Activated CD4-positive, alpha-beta memory T cell treated with anti-CD3 and anti-CD28 coated beads, Interleukin-2, amount 10 ng/mL, durations not matched to agents 7 days and 5 days (primary cell): ENCODE data around the gene ANKRD34A. TPM values are rescaled to one million over a fixed set of nuclear protein-coding genes. Genes with fewer than 3 reads are reported as not detected.

ENCODE experiments used
- CTCF ChIA-PET: fragments of 350-600 bp; sonication (Branson Sonifier 250); formaldehyde crosslinking; loops from one replicate; lab custom pipeline; 2021; ENCODE audit warnings: antibody characterized with exemption, inconsistent platforms; lab: Charles Lee
- POLR2A ChIA-PET: fragments of 350-600 bp; sonication (Branson Sonifier 250); formaldehyde crosslinking; loops from one replicate; lab custom pipeline; 2021; ENCODE audit warnings: antibody characterized with exemption; lab: Charles Lee
- DNase-seq: peaks from one replicate; pipeline ENCODE4 v3.0.0-alpha.2; 2020
- H3K27ac Mint-ChIP-seq: one replicate; pipeline ENCODE4 v1.8.0; 2021; ENCODE audit warnings: mild to moderate bottlenecking, mixed read lengths
- H3K27me3 Mint-ChIP-seq: one replicate; pipeline ENCODE4 v1.8.0; 2021; ENCODE audit warnings: mixed read lengths
- H3K36me3 Mint-ChIP-seq: one replicate; pipeline ENCODE4 v1.8.0; 2021; ENCODE audit warnings: low read depth, mixed read lengths
- H3K4me1 Mint-ChIP-seq: one replicate; pipeline ENCODE4 v1.8.0; 2021; ENCODE audit warnings: mixed read lengths
- H3K4me3 Mint-ChIP-seq: one replicate; pipeline ENCODE4 v1.8.0; 2021; ENCODE audit warnings: mild to moderate bottlenecking, mixed read lengths
- H3K9me3 Mint-ChIP-seq: one replicate; pipeline ENCODE4 v1.8.0; 2021; ENCODE audit warnings: mixed read lengths
- total RNA-seq, 2 experiments: library from RNA; stranded (reverse); gene quantifications; one replicate each; pipeline ENCODE4 v1.2.3, GENCODE V29; 2021

Gene ANKRD34A
- total RNA-seq, 2 experiments from 2014 or later = 2.9 to 3.7 TPM

GRCh38 chr1:145962157-145963102 is 1.9 kb downstream of the ANKRD34A start:
- peak; percentile 32 for DNase-seq
- H3K4me1 Mint-ChIP-seq = peaks cover 62% of the 10 kb centered on the region
- CTCF ChIA-PET = interaction anchor here (0.8 to 4.7 kb wide), 5 partner anchors 16 to 90 kb away, joined by 3 to 69 read pairs (median 6); partner anchors contain the start of gene RBM8A
- peaks cover 7% of the 10 kb centered on the region for H3K36me3 Mint-ChIP-seq
- peak overlapping the region; percentile 96 for H3K4me3 Mint-ChIP-seq
- POLR2A ChIA-PET = interaction anchor here (0.9 to 12.6 kb wide), 16 partner anchors 17 to 139 kb away, joined by 3 to 264 read pairs (median 6); partner anchors contain the start of genes PEX11B, PIAS3, POLR3C and RBM8A
- H3K27ac Mint-ChIP-seq = peak overlapping the region; percentile 79
- H3K27me3 Mint-ChIP-seq = peaks cover 5% of the 10 kb centered on the region
- peaks cover 2% of the 10 kb centered on the region for H3K9me3 Mint-ChIP-seq

DNA sequence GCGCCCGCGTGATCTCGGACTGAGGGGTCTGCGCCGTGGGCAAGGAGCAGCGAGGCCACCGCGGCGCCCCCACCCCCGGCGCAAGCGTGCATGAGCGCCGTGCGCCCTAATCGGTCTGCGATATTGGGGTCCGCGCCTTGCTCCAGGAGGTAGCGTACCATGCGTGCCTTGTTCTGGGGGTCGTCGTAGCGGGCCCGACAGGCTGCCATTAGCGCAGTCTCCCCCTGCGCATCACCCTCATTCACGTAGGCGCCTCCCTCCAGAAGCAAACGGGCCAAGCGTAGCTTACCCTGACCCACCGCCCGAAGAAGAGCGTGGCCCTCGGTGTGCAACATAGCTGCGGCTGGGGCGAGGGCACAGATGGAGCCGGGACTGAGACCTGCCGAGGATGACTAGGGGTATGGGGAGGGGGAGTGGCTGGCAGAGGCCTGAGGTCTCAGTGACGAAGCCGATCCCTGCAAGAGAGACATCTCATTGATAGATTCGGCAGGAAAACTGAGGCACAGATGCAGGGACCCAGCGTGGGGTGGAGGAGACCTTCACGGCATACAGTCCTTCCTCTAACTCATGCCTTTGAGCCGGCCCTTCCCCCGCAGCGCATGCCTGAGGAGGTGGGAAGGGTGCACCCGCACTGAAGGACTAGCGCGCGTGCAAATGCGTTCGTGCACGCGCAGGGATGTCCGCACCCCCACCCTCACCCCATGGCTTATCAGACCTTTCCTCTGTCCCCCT is 2.8 kb downstream of the ANKRD34A start:
- H3K4me3 Mint-ChIP-seq = peak overlapping the region; percentile 96
- H3K27ac Mint-ChIP-seq = peak overlapping the region; percentile 66
- DNase-seq = peak; percentile 61
- ChIA-PET POLR2A (interaction anchor here (1.0 to 12.6 kb wide), 9 partner anchors 17 to 103 kb away, joined by 3 to 264 read pairs (median 26); partner anchors contain the start of genes PIAS3 and RBM8A), CTCF (interaction anchor here (1.5 kb wide), 2 partner anchors 18 to 35 kb away, joined by 6 read pairs; partner anchors contain the start of gene RBM8A)
- H3K9me3 Mint-ChIP-seq = no peaks in the 10 kb centered on the region
- peaks cover 65% of the 10 kb centered on the region for H3K4me1 Mint-ChIP-seq
- H3K36me3 Mint-ChIP-seq = peaks cover 3% of the 10 kb centered on the region
- H3K27me3 Mint-ChIP-seq = peaks cover 5% of the 10 kb centered on the region

- peaks cover 5% of the 10 kb centered on the region for H3K27me3 Mint-ChIP-seq
- H3K27ac Mint-ChIP-seq = no peak overlapping the region
- ChIA-PET POLR2A (interaction anchor here (5.1 to 12.6 kb wide), 2 partner anchors 33 to 75 kb away, joined by 45 to 264 read pairs; partner anchors contain the start of gene RBM8A), CTCF (interaction anchor here (1.5 kb wide), 1 partner anchor 19 kb away, joined by 6 read pairs; no protein-coding TSS in a partner anchor)
- H3K4me1 Mint-ChIP-seq = peaks cover 70% of the 10 kb centered on the region
- H3K36me3 Mint-ChIP-seq = peaks cover 3% of the 10 kb centered on the region
- H3K4me3 Mint-ChIP-seq = peak overlapping the region; percentile 96
- no peaks in the 10 kb centered on the region for H3K9me3 Mint-ChIP-seq
- DNase-seq = no peak
Observed at GRCh38 chr1:145961109-145961424, 3.3 kb downstream of the ANKRD34A start.

DNA sequence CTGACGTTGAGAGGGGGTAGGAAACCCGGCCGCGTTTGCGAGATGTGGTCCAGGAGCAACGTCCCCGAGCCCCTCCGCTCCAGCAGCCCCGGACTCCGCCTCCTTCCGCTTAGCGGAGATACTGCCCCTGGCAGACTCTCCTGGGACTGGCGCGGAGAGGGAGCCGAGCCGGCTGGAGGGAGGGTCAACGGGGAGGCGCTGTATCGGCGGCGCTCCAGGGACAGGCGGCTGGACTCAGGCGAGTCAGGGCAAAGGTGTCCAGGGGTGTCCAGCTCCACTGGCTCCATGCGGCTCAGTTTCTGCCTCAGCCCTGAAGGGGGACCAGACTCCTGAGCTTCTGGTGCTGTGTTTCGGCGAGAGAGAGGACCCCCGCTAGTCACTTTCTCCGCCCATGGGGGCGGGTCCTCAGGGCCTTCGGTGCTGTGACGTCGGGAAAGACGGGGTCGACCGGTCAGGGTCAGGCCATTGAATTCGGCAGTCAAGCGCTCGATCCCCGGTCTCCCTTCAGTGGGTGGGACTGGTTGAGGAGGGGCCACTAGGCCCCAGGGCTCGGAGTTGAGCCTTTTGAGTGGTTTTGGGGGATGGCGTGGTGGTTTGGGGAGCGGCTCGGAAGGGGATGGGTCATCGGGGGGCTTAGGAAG is 3.8 kb downstream of the ANKRD34A start:
- Mint-ChIP-seq H3K27me3 (peaks cover 5% of the 10 kb centered on the region), H3K4me1 (peaks cover 75% of the 10 kb centered on the region), H3K9me3 (no peaks in the 10 kb centered on the region), H3K27ac (peak overlapping the region; percentile 44), H3K36me3 (peaks cover 3% of the 10 kb centered on the region), H3K4me3 (peak overlapping the region; percentile 96)
- peak; percentile 54 for DNase-seq
- ChIA-PET POLR2A (interaction anchor here (0.5 to 12.6 kb wide), 4 partner anchors 33 to 115 kb away, joined by 3 to 264 read pairs (median 22); partner anchors contain the start of genes NUDT17, RBM8A and TXNIP), CTCF (interaction anchor here (1.5 kb wide), 1 partner anchor 19 kb away, joined by 6 read pairs; no protein-coding TSS in a partner anchor)

DNA sequence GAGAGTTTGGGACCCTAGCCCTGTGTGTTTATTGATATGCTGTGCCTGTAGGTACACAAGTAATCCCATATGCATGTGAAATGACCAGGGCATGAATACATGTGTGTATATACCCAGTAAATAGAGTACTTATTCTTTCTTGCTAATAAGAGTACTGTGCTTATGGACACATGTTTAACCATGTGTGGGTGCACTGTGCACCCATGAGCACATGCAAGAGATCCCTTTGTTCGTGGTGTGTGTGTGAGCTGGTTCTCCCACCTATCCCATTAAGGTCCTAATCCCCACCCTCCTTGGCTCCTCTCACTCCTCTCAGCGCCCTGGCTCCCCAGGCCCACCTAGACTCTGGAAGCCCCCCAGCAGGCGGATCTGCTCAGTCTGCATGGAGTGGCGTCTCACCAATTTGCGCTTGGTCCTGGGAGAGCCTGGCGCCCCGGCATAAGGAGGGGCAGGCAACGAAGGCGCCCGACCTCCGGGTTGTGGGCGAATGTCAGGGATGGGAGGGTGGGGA is 4.4 kb downstream of the ANKRD34A start:
- H3K27me3 Mint-ChIP-seq = peaks cover 5% of the 10 kb centered on the region
- ChIA-PET POLR2A (interaction anchor here (0.5 to 12.6 kb wide), 5 partner anchors 32 to 114 kb away, joined by 3 to 264 read pairs (median 30); partner anchors contain the start of genes NUDT17, PEX11B, RBM8A and TXNIP), CTCF (no interaction called here)
- no peak for DNase-seq
- peaks cover 8% of the 10 kb centered on the region for H3K36me3 Mint-ChIP-seq
- H3K4me1 Mint-ChIP-seq = peaks cover 78% of the 10 kb centered on the region
- H3K27ac Mint-ChIP-seq = no peak overlapping the region
- no peaks in the 10 kb centered on the region for H3K9me3 Mint-ChIP-seq
- H3K4me3 Mint-ChIP-seq = peak overlapping the region; percentile 25

GRCh38 chr1:145959333-145959732 is 5.0 kb downstream of the ANKRD34A start:
- CTCF ChIA-PET = interaction anchor here (2.4 to 5.9 kb wide), 3 partner anchors 32 to 114 kb away, joined by 6 to 34 read pairs (median 25); partner anchors contain the start of genes NUDT17 and RBM8A
- Mint-ChIP-seq H3K36me3 (peaks cover 12% of the 10 kb centered on the region), H3K27me3 (peaks cover 5% of the 10 kb centered on the region), H3K4me3 (peak overlapping the region; percentile 12), H3K9me3 (no peaks in the 10 kb centered on the region), H3K27ac (no peak overlapping the region), H3K4me1 (peaks cover 82% of the 10 kb centered on the region)
- POLR2A ChIA-PET = interaction anchor here (3.1 to 12.6 kb wide), 6 partner anchors 20 to 113 kb away, joined by 13 to 264 read pairs (median 25); partner anchors contain the start of genes NUDT17, PEX11B, RBM8A and TXNIP
- DNase-seq = no peak

DNA sequence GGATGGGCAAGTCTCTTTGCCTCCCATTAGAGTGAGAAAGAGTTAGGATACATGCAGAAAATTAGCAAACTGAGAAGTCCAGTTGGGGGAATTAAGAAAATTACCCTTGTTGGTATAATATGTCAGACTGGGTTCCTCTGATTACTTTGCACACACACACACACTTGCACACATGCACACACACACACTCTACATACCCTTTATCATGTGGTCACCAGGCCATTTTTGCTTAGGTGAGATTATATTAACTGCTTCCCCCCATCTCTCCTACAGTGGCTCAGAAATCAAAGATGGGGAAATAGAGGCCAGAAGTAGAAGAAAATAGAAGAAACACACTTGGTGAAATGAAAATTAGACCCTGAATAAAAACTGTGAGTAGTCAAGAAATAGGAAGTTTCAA is 5.6 kb downstream of the ANKRD34A start:
- H3K4me1 Mint-ChIP-seq = peaks cover 81% of the 10 kb centered on the region
- no peaks in the 10 kb centered on the region for H3K9me3 Mint-ChIP-seq
- H3K27me3 Mint-ChIP-seq = peaks cover 5% of the 10 kb centered on the region
- H3K4me3 Mint-ChIP-seq = no peak overlapping the region
- no peak for DNase-seq
- CTCF ChIA-PET = interaction anchor here (1.0 to 5.9 kb wide), 10 partner anchors 20 to 114 kb away, joined by 3 to 34 read pairs (median 6); partner anchors contain the start of genes NUDT17 and RBM8A
- no peak overlapping the region for H3K27ac Mint-ChIP-seq
- POLR2A ChIA-PET = interaction anchor here (0.7 to 12.6 kb wide), 16 partner anchors 8 to 678 kb away, joined by 3 to 264 read pairs (median 13); partner anchors contain the start of genes NUDT17, PEX11B, PIAS3 and RBM8A
- peaks cover 14% of the 10 kb centered on the region for H3K36me3 Mint-ChIP-seq

- peak within 1 kb of the TSS; percentile 86 for H3K4me3 Mint-ChIP-seq
- peaks cover 5% of the 10 kb centered on the region for H3K27me3 Mint-ChIP-seq
- H3K4me1 Mint-ChIP-seq = peaks cover 73% of the 10 kb centered on the region
- peak within 1 kb of the TSS; percentile 86 for H3K27ac Mint-ChIP-seq
- CTCF ChIA-PET = interaction anchor here (0.6 to 5.9 kb wide), 17 partner anchors 13 to 113 kb away, joined by 3 to 34 read pairs (median 5); partner anchors contain the start of genes NUDT17 and RBM8A
- POLR2A ChIA-PET = interaction anchor here (0.6 to 12.6 kb wide), 28 partner anchors 8 to 677 kb away, joined by 3 to 264 read pairs (median 6); partner anchors contain the start of genes NUDT17, PEX11B, PIAS3 and RBM8A
- DNase-seq = peak; percentile 96
- H3K36me3 Mint-ChIP-seq = peaks cover 14% of the 10 kb centered on the region
- no peaks in the 10 kb centered on the region for H3K9me3 Mint-ChIP-seq
Observed at GRCh38 chr1:145957443-145958319, 6.7 kb downstream of the ANKRD34A start, which contains the start of gene LIX1L. Gene LIX1L (minus strand): TSS chr1:145958017. CDS start chr1:145957927, 90 bp downstream.

DNA sequence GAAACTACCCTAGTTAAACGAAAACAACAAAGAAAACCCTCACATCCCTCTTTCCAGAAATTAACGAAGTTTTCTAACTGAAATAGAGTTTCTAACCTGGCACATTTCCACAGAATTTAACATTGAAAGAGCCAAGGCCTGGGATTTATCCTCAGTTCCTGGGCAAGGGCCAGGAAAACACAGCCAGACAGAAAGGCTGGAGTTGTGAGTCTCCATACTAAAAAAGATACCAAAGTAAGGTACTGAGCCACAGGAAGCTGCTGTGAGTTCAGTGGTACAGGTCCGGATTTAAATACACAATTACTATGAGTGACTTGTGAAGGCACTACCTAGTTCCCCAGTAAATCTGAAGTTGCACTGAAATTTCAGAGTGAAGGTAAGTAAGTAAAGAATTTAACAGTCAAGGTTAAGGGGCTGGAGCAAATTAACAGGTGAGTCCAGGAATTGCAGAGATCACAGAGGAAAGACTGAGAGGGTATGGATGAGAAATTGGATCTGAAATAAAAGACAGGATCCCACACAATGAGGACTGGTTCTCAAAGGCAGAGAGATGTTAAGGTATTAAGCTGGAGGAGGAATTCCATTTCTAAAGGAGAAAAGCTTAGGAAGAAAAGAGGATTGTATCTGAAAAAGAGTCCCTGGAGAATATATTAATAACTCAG is 7.5 kb downstream of the ANKRD34A start:
- H3K36me3 Mint-ChIP-seq = peaks cover 18% of the 10 kb centered on the region
- CTCF ChIA-PET = interaction anchor here (0.6 to 5.9 kb wide), 6 partner anchors 12 to 112 kb away, joined by 3 to 34 read pairs (median 16); partner anchors contain the start of genes ITGA10, NUDT17 and RBM8A
- DNase-seq = no peak

DNA sequence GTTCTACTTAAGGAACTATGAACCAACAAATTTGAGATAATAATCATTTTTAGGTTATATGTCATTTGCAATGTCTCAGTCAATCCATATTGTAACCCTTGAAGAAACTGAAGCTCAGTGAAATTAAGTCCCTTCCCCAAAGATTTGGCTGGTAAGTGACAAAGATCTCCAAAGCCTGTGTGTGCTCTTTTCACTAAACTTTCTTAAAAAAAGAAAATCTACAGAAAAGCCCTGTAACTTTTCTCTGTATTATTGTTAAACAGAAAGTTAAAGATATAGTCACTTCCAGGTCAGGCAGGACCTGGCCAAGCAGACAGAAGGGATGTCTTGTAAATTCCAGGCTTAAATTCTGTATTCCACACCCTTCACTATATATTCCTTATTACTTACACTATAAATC is 8.0 kb downstream of the ANKRD34A start:
- ChIA-PET POLR2A (interaction anchor here (1.0 to 12.6 kb wide), 14 partner anchors 8 to 97 kb away, joined by 3 to 264 read pairs (median 10); partner anchors contain the start of genes ANKRD34A, PEX11B, PIAS3 and POLR3GL), CTCF (interaction anchor here (0.6 to 5.9 kb wide), 3 partner anchors 22 to 46 kb away, joined by 3 to 34 read pairs (median 32); partner anchors contain the start of genes ITGA10 and RBM8A)
- DNase-seq = no peak
- H3K36me3 Mint-ChIP-seq = peaks cover 23% of the 10 kb centered on the region
- H3K9me3 Mint-ChIP-seq = no peaks in the 10 kb centered on the region
- H3K27ac Mint-ChIP-seq = peak overlapping the region; percentile 83
- peaks cover 5% of the 10 kb centered on the region for H3K27me3 Mint-ChIP-seq
- peaks cover 72% of the 10 kb centered on the region for H3K4me1 Mint-ChIP-seq
- peak overlapping the region; percentile 86 for H3K4me3 Mint-ChIP-seq

More for the DNA sequence above, 7.5 kb downstream of the ANKRD34A start:
- POLR2A ChIA-PET = interaction anchor here (0.6 to 12.6 kb wide), 22 partner anchors 8 to 111 kb away, joined by 3 to 264 read pairs (median 8); partner anchors contain the start of genes NUDT17, PEX11B, PIAS3 and RBM8A
- Mint-ChIP-seq H3K27me3 (peaks cover 5% of the 10 kb centered on the region), H3K9me3 (no peaks in the 10 kb centered on the region), H3K4me3 (peak overlapping the region; percentile 86), H3K4me1 (peaks cover 73% of the 10 kb centered on the region), H3K27ac (peak overlapping the region; percentile 83)
